Liver (tissue), 3 donors: ENCODE results near the gene SLC7A6OS.

Source experiments
- ATF3 ChIP-seq: IDR thresholded peaks from 2 replicates; pipeline ENCODE4 v1.6.1; 2016; ENCODE audit warnings: antibody characterized with exemption
- CTCF ChIP-seq: fragments of 150-350 bp; IDR thresholded peaks from 2 replicates; pipeline ENCODE4 v1.5.1; 2017; ENCODE audit warnings: improper control_type of control experiment, low read depth, low read length; ENCODE audit not compliant: missing input control
- EGR1 ChIP-seq, 2 donors: IDR thresholded peaks; 2 replicates each; pipeline ENCODE4 v1.6.1; 2016 to 2018; ENCODE audit warnings: antibody characterized with exemption in 2 of 2, low read depth in 2 of 2
- GABPA ChIP-seq, 2 donors: IDR thresholded peaks in 1 of 2; conservative IDR thresholded peaks in 1 of 2; 2 replicates each; pipeline ENCODE4 v1.6.1; 2016; ENCODE audit warnings: antibody characterized with exemption in 2 of 2, mild to moderate bottlenecking in 1 of 2, moderate library complexity in 1 of 2
- HNF4G ChIP-seq: IDR thresholded peaks from 2 replicates; pipeline ENCODE4 v1.6.1; 2016; ENCODE audit warnings: antibody characterized with exemption
- JUND ChIP-seq, 2 donors: IDR thresholded peaks; 2 replicates each; pipeline ENCODE4 v1.6.1; 2016; ENCODE audit warnings: antibody characterized with exemption in 2 of 2
- MAX ChIP-seq: IDR thresholded peaks from 2 replicates; pipeline ENCODE4 v1.6.1; 2016; ENCODE audit warnings: antibody characterized with exemption
- RAD21 ChIP-seq, 2 donors: IDR thresholded peaks; 2 replicates each; pipeline ENCODE4 v1.6.1; 2016; ENCODE audit warnings: antibody characterized with exemption in 2 of 2, mild to moderate bottlenecking in 2 of 2
- REST ChIP-seq: IDR thresholded peaks from 2 replicates; pipeline ENCODE4 v1.6.1; 2016; ENCODE audit warnings: antibody characterized with exemption, mild to moderate bottlenecking
- YY1 ChIP-seq: IDR thresholded peaks from 2 replicates; pipeline ENCODE4 v1.6.1; 2016; ENCODE audit warnings: antibody characterized with exemption, mild to moderate bottlenecking
- ZBTB33 ChIP-seq: IDR thresholded peaks from 2 replicates; pipeline ENCODE4 v1.6.1; 2016; ENCODE audit warnings: antibody characterized with exemption
- donor health status: healthy.
- donor health status: healthy.

- TF ChIP-seq ZBTB33 = no peak
- no peak for TF ChIP-seq CTCF
- TF ChIP-seq JUND (IDR thresholded peaks at IDR 0.05) = no peak
- TF ChIP-seq REST = no peak
- no peak for TF ChIP-seq ATF3
- TF ChIP-seq EGR1 (IDR thresholded peaks at IDR 0.05; ENCODE audit: low read depth in 2 of 2) = no peak
- TF ChIP-seq GABPA (IDR thresholded peaks at IDR 0.05 in 1 of 2, conservative IDR thresholded peaks at IDR 0.05 in 1 of 2) = no peak
- no peak for TF ChIP-seq RAD21 (IDR thresholded peaks at IDR 0.05)
- TF ChIP-seq YY1 = no peak
- no peak for TF ChIP-seq MAX
- TF ChIP-seq HNF4G = no peak
Observed at GRCh38 chr16:68346892-68347480, 36.2 kb upstream of the SLC7A6OS start.
